Cardiac muscle cell (in vitro differentiated cells and primary cell): Measurements from ENCODE around the gene PDZRN3. TPM values are rescaled to one million over a fixed set of nuclear protein-coding genes. Genes with fewer than 3 reads are reported as not detected.

Source experiments
- DNase-seq, 2 donors: peaks; one replicate each; pipeline versions ENCODE4 v3.0.0 to v3.0.0-alpha.2; 2010 to 2017; ENCODE audit warnings: low read depth in 1 of 2, low spot score in 1 of 2
- H3K27ac ChIP-seq: fragments of 200-600 bp; sonication (generic); 2 replicates; pipeline ENCODE4 v1.5.1; 2016
- H3K27me3 ChIP-seq: fragments of 200-600 bp; sonication (generic); 2 replicates; pipeline ENCODE4 v1.6.0; 2016; ENCODE audit warnings: control low read depth
- H3K36me3 ChIP-seq: fragments of 200-600 bp; sonication (generic); 2 replicates; pipeline ENCODE4 v1.5.1; 2016; ENCODE audit warnings: control low read depth
- H3K4me1 ChIP-seq: fragments of 200-600 bp; sonication (generic); 2 replicates; pipeline ENCODE4 v1.8.1; 2017; ENCODE audit warnings: low read depth, mild to moderate bottlenecking, mixed run types
- H3K4me3 ChIP-seq: fragments of 200-600 bp; sonication (generic); 2 replicates; pipeline ENCODE4 v1.5.1; 2016; ENCODE audit warnings: mild to moderate bottlenecking
- H3K9me3 ChIP-seq: fragments of 200-600 bp; sonication (generic); 2 replicates; pipeline ENCODE4 v1.5.1; 2017; ENCODE audit warnings: low read depth, mild to moderate bottlenecking, control low read depth
- polyA plus RNA-seq: library from polyadenylated mRNA; unstranded; fragments of >200 nt; fragmentation: Nextera tagmentation; extraction: Ambion mirVana; gene quantifications from 2 replicates; pipeline ENCODE4 v1.2.1, GENCODE V29; 2016
- total RNA-seq: library from RNA; depleted of rRNA; stranded (reverse); fragments of >200 nt; gene quantifications from 2 replicates; pipeline ENCODE4 v1.2.3, GENCODE V29; 2016
- TF ChIP-seq, protein P1 (sequence below): IDR thresholded peaks from 2 replicates; pipeline ENCODE4 v1.5.1; 2012; ENCODE audit warnings: low read depth, mild to moderate bottlenecking, low read length

The PDZRN3 gene
- total and polyA plus RNA-seq, 2 experiments from 2014 or later, result 63.9 to 94.7 TPM

- H3K27ac ChIP-seq, result no peak overlapping the region
- no peaks in the 10 kb centered on the region for H3K27me3 ChIP-seq
- no peaks in the 10 kb centered on the region for H3K9me3 ChIP-seq
- no peak overlapping the region for H3K4me3 ChIP-seq
- H3K36me3 ChIP-seq, result no peaks in the 10 kb centered on the region
- TF ChIP-seq, protein P1, sequence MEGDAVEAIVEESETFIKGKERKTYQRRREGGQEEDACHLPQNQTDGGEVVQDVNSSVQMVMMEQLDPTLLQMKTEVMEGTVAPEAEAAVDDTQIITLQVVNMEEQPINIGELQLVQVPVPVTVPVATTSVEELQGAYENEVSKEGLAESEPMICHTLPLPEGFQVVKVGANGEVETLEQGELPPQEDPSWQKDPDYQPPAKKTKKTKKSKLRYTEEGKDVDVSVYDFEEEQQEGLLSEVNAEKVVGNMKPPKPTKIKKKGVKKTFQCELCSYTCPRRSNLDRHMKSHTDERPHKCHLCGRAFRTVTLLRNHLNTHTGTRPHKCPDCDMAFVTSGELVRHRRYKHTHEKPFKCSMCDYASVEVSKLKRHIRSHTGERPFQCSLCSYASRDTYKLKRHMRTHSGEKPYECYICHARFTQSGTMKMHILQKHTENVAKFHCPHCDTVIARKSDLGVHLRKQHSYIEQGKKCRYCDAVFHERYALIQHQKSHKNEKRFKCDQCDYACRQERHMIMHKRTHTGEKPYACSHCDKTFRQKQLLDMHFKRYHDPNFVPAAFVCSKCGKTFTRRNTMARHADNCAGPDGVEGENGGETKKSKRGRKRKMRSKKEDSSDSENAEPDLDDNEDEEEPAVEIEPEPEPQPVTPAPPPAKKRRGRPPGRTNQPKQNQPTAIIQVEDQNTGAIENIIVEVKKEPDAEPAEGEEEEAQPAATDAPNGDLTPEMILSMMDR, result no peak
- DNase-seq, result no peak
- H3K4me1 ChIP-seq, result peaks cover 17% of the 10 kb centered on the region
Observed at GRCh38 chr3:73616056-73616455, 8.7 kb downstream of the PDZRN3 start.

DNA sequence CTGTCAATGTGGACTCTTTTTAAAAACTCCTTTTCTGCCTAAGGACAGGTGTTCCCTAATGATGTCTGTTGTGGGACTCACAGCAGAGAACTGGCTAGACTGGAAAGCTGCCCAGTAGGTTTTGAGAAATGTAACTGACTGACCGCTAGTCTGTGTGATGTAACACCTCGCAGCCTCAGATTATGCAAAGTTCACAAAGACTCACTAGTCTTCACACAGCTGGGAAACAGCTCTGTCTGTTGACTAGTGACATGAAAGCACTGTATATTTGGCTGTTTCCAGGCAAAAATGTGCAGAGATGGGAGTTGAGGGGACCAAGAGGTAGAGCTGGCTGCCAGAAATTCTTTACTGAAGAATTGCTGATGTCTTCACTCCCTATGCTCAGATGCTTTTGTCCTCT is 10.3 kb downstream of the PDZRN3 start:
- Histone ChIP-seq H3K9me3 (no peaks in the 10 kb centered on the region), H3K36me3 (no peaks in the 10 kb centered on the region), H3K27ac (no peak overlapping the region), H3K4me1 (peaks cover 30% of the 10 kb centered on the region), H3K4me3 (no peak overlapping the region), H3K27me3 (no peaks in the 10 kb centered on the region)
- peak in 1 of 2 donors; percentile 98 for DNase-seq
- TF ChIP-seq, protein P1, result peak; percentile 12

DNA sequence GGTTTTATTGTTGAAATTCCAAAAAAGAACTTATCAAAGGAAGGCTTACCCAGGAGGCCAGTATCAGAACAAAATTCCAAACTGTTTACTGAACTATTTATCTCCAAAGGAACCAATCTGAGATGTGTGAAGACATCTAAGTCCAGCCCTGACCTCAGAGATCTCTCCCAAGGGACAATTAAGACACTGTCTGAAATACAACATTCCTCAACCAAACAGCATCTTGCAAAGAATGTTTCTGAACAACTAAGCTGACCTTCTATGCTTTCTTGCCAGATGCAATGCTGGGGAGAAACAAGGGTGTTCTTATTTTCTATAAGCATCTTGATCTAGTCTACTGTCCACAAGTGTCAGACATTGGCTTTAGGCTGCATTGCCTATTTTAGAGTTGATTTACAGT is 13.6 kb downstream of the PDZRN3 start:
- Histone ChIP-seq H3K36me3 (no peaks in the 10 kb centered on the region), H3K9me3 (no peaks in the 10 kb centered on the region), H3K27me3 (no peaks in the 10 kb centered on the region), H3K27ac (no peak overlapping the region), H3K4me3 (no peak overlapping the region), H3K4me1 (peaks cover 42% of the 10 kb centered on the region)
- TF ChIP-seq, protein P1, result no peak
- DNase-seq, result peak in 1 of 2 donors; percentile 79

- Histone ChIP-seq H3K4me1 (peaks cover 42% of the 10 kb centered on the region), H3K36me3 (no peaks in the 10 kb centered on the region), H3K4me3 (no peak overlapping the region), H3K27ac (no peak overlapping the region), H3K27me3 (no peaks in the 10 kb centered on the region), H3K9me3 (no peaks in the 10 kb centered on the region)
- no peak for DNase-seq
- TF ChIP-seq, protein P1, result no peak
Observed at GRCh38 chr3:73610493-73610892, 14.2 kb downstream of the PDZRN3 start.

- Histone ChIP-seq H3K4me1 (peaks cover 35% of the 10 kb centered on the region), H3K9me3 (no peaks in the 10 kb centered on the region), H3K36me3 (no peaks in the 10 kb centered on the region), H3K27me3 (no peaks in the 10 kb centered on the region), H3K27ac (no peak overlapping the region), H3K4me3 (no peak overlapping the region)
- no peak for DNase-seq
- TF ChIP-seq, protein P1, result no peak
Observed at GRCh38 chr3:73609655-73610054, 15.1 kb downstream of the PDZRN3 start.

DNA sequence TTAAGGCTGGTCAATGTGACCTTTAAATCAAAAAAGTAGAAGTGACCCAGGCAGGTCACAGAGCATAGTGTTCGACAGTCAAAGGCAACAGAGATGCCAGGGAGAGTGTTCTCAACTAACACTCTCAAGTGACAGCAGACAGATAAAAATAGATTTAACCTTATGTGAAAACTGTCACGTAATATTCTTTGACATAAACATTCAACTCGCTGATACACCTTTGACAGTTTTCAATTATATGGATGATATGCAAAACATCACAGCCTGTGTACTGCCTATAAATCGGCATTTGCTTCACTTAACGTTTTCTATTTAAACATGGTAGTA is 15.5 kb downstream of the PDZRN3 start:
- H3K36me3 ChIP-seq, result no peaks in the 10 kb centered on the region
- peak overlapping the region; percentile 13 for H3K27ac ChIP-seq
- H3K4me3 ChIP-seq, result no peak overlapping the region
- no peaks in the 10 kb centered on the region for H3K9me3 ChIP-seq
- no peak for DNase-seq
- H3K4me1 ChIP-seq, result peaks cover 31% of the 10 kb centered on the region
- H3K27me3 ChIP-seq, result no peaks in the 10 kb centered on the region
- TF ChIP-seq, protein P1, result no peak
